ENCODE measurements around the gene DCAKD. TPM values are rescaled to one million over a fixed set of nuclear protein-coding genes. Genes with fewer than 3 reads are reported as not detected.

Gene DCAKD
- 10 to 100 TPM; 29.4 to 34.3 TPM for total RNA-seq

DNA sequence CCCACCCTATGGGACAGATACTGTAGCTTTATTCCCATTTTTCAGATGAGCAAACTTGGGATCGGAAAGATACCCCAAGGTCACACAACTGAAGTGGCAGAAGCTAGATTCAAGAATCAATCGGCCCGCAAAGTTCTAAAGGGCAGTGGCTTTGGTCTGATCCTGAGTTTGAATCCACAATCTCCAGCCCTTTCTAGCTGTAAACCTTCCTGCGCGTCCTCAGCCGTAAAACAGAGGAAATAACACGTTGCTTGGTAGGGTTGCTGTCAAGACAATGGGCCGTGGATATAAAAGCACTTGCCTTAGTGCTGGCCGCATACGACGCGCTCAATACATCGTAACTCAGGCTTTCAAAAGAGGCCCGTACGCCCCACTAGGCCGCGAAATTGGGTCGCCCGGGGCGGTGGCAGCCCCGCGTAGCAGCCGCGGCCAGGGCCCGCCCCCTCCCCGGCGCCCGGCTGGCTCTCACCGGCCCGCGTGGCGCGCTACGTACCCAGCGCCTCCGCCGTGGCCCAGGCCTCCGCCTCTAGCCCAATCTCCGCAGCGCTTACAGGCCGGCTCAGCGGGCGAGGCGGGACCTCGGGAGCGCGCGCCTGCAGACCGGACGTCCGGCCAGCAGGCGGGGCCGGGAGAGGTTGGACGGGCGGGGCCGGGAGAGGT, at the start of gene DCAKD:
TSS of gene DCAKD (minus strand) at position 573 of the 660 bp plus-strand sequence. CDS start 16,747 bp downstream, outside the sequence.
- peaks cover 45% of the 10 kb centered on the region for H3K4me1 Mint-ChIP-seq
- no peaks in the 10 kb centered on the region for H3K9me3 Mint-ChIP-seq (ENCODE audit: low read depth)

DNA sequence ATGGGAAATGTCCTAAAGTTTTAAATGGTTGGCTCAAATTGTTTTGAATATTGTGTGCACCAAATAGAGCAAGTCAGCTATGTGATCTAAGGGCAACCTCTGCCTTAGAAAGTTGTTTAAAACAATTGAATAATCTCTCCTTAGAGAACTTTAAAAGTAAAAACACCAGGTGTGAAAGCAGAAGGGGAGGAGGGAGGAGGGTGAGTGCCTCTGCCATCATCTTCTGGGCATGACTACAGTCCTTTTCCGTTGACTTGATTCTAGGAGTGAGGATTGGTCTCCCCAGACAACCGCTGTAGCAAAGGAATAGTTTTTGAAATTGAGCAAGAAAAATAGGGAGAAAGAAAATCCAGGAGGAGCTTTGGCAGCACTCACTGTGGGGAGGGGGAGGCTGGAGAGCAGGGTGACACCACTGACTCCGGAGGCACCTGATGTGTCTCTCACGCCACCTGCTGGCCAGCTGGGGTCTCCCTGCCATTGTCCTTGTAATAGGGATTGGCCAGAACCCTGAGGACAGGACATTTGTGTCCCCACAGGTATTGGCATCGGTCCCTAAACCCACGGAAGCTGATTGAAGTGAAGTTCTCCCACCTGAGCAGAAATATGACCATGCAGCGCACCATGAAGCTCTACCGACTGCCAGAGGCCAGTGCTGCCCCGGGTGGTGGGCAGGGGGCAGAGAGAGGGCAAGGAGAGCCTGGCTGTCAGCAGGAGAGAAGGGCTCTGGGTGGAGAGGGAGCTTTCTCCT, 47.6 kb upstream of the DCAKD start:
- no peak overlapping the region for H3K27ac Mint-ChIP-seq
- H3K36me3 Mint-ChIP-seq: peaks cover 48% of the 10 kb centered on the region
- H3K9me3 Mint-ChIP-seq (ENCODE audit: low read depth): no peaks in the 10 kb centered on the region

More for the DNA sequence above, at the start of gene DCAKD:
- Mint-ChIP-seq H3K27ac (peak within 1 kb of the TSS; percentile 91), H3K27me3 (no peaks in the 10 kb centered on the region), H3K36me3 (peaks cover 11% of the 10 kb centered on the region), H3K4me3 (peak within 1 kb of the TSS; percentile 91)
- ATAC-seq (peak; percentile 98), DNase-seq (peak; percentile 96)
- CTCF ChIA-PET: interaction anchor here (0.8 to 3.1 kb wide), 11 partner anchors 9 to 131 kb away, joined by 3 to 25 read pairs (median 4); partner anchors contain the start of genes ACBD4, HEXIM2 and NMT1

DNA sequence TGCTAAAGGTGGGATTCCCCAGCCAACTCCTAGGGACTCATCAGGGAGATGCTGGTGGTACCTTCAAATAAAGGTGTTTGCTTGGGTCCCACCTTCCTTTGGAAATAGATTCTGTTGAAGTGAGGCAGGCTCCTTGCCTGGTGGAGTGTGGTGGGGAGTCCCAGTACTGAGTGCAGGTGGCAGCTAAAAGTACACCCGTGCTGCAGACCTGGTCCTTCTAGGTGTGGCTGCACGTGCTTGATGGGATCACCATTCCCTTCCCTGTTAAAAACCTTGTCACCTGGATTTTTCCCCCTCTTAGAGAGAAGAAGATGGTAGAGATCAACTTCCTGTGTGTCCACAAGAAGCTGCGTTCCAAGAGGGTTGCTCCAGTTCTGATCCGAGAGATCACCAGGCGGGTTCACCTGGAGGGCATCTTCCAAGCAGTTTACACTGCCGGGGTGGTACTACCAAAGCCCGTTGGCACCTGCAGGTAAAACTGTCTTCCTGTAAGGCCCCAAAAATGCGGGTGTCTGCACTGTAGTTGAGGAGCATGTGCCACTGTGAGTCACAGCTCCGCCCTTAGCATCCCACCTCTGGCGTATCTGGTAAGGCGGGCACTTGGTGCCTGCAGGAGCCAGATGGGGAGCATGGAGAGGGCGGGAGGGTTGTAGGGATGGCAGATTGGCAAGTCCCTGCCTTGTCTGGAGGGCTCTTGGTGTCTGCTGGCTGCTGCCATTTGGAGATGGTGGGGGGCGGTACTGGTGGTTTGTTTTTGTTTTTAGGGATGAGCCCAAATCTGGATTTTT, 46.8 kb upstream of the DCAKD start:
- no peak overlapping the region for H3K27ac Mint-ChIP-seq
- CTCF ChIA-PET: interaction anchor here (0.7 to 3.5 kb wide), 24 partner anchors 8 to 207 kb away, joined by 3 to 24 read pairs (median 5); partner anchors contain the start of genes ACBD4, DCAKD, EFTUD2 and NMT1
- DNase-seq (no peak), ATAC-seq (no peak)
- no peaks in the 10 kb centered on the region for H3K9me3 Mint-ChIP-seq (ENCODE audit: low read depth)
- no peaks in the 10 kb centered on the region for H3K4me1 Mint-ChIP-seq
- H3K4me3 Mint-ChIP-seq: no peak overlapping the region
- H3K36me3 Mint-ChIP-seq: peaks cover 49% of the 10 kb centered on the region
- H3K27me3 Mint-ChIP-seq: no peaks in the 10 kb centered on the region

More for the DNA sequence above, 47.6 kb upstream of the DCAKD start:
- Mint-ChIP-seq H3K4me3 (no peak overlapping the region), H3K27me3 (no peaks in the 10 kb centered on the region), H3K4me1 (no peaks in the 10 kb centered on the region)
- CTCF ChIA-PET: interaction anchor here (0.6 to 3.5 kb wide), 29 partner anchors 9 to 322 kb away, joined by 3 to 24 read pairs (median 5); partner anchors contain the start of genes ACBD4, DCAKD, EFTUD2 and NMT1
- peak; percentile 82 for DNase-seq
- peak; percentile 91 for ATAC-seq

DNA sequence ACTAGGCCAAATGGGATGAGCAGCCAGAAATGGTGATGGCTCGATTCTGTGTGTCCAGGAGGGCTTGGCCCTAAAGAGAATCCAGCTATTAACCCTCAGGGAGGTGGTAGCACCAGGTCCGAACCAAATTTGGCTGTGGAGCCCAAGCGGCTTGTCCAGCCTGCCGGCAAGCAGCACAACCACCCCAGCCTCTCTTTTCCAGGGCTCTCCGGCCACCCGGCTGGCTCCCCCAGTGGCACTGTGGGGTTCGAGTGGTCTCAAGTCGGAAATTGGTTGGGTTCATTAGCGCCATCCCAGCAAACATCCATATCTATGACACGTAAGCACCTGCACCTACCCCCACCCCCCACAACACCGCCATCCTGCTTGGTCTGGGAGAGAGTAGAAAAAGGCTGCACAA, 45.5 kb upstream of the DCAKD start:
- ATAC-seq: no peak
- H3K4me1 Mint-ChIP-seq: no peaks in the 10 kb centered on the region
- H3K36me3 Mint-ChIP-seq: peaks cover 43% of the 10 kb centered on the region
- DNase-seq: no peak
- H3K9me3 Mint-ChIP-seq (ENCODE audit: low read depth): no peaks in the 10 kb centered on the region
- H3K27me3 Mint-ChIP-seq: no peaks in the 10 kb centered on the region
- no peak overlapping the region for H3K27ac Mint-ChIP-seq
- CTCF ChIA-PET: interaction anchor here (0.7 to 2.3 kb wide), 5 partner anchors 18 to 137 kb away, joined by 3 to 8 read pairs (median 3); partner anchors contain the start of gene ACBD4
- H3K4me3 Mint-ChIP-seq: no peak overlapping the region

DNA sequence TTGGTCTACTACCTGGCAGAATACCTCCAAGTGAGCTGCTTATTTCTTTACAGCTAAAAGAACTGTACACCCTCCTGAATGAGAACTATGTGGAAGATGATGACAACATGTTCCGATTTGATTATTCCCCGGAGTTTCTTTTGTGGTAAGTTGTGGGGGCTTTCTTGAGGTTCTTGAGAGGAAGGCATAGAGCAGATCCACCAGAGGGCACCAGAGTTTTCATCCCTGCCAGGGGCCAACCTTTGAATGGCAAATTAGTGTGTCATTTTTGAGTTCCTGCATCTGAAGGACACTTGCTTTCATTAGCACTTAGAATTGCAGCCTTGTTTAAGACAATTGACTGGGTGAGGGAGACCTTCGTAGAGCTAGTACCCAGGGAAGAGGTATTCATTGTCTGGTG, 44.7 kb upstream of the DCAKD start:
- Mint-ChIP-seq H3K27ac (no peak overlapping the region), H3K4me3 (no peak overlapping the region), H3K9me3 (ENCODE audit: low read depth) (no peaks in the 10 kb centered on the region), H3K27me3 (no peaks in the 10 kb centered on the region), H3K36me3 (peaks cover 43% of the 10 kb centered on the region), H3K4me1 (no peaks in the 10 kb centered on the region)
- ATAC-seq: no peak
- DNase-seq: no peak
- CTCF ChIA-PET: interaction anchor here (0.7 to 2.3 kb wide), 2 partner anchors 17 to 39 kb away, joined by 3 to 8 read pairs; partner anchors contain the start of gene ACBD4

DNA sequence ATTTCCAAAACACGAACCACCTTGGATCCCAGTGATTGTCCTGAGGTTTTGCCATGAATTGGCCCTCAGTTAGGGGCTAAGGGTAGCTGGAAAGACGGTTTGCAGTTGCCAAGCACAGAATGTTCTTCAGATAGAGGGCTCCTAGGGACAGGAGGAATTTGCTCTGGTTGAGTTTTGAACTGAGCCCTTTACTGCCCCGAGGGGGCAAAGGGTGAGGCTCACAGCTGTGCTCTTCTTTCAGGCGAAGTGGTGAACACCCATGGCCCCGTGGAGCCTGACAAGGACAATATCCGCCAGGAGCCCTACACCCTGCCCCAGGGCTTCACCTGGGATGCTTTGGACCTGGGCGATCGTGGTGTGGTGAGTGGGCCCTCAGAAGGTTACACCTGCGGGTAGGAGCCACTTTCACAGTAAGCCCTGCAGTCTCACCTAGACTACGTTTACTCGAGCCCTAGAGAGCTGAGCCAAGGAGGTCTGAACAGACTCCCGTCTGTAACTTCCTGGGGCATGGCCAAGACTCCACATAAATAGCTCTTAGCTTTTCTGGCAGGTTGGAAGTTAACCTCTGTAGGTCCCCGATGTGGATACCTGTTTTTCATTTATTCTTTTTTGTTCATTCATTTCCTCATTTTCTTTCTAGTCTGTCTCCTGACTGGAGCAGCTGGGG, 42.1 kb upstream of the DCAKD start:
- DNase-seq: no peak
- CTCF ChIA-PET: interaction anchor here (0.5 kb wide), 1 partner anchor 13 kb away, joined by 3 read pairs; no protein-coding TSS in a partner anchor
- H3K36me3 Mint-ChIP-seq: peaks cover 41% of the 10 kb centered on the region

DNA sequence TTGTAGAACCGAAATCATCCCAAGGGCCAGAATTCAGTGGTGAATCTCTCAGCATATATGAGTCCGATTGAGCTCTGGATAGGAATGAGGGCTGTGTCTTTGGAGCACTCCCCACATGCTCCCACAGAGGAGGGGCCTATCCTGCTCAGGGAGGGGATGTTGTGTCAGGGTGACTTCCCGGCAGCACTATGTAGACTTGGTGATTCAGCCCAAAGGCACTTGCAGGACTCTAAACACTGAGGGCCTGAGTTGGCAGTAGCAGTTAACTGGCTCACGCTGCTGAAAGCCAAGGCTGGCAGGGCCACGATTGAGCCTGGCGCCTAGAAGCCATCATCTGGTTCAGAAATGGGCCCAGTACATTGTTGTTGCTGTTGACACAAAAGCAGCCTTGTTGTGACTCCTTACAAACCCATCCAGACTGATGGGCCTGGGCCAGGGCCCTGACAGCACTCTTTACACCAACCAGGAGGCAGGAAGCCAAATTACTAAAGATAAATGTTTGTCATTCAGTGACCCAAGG, 41.5 kb upstream of the DCAKD start:
- Mint-ChIP-seq H3K36me3 (peaks cover 42% of the 10 kb centered on the region), H3K27me3 (no peaks in the 10 kb centered on the region), H3K4me3 (no peak overlapping the region), H3K27ac (no peak overlapping the region), H3K9me3 (ENCODE audit: low read depth) (no peaks in the 10 kb centered on the region), H3K4me1 (peaks cover 8% of the 10 kb centered on the region)
- DNase-seq (no peak), ATAC-seq (no peak)
- CTCF ChIA-PET: no interaction called here

More for the DNA sequence above, 42.1 kb upstream of the DCAKD start:
- peaks cover 4% of the 10 kb centered on the region for H3K4me1 Mint-ChIP-seq
- no peak overlapping the region for H3K27ac Mint-ChIP-seq
- no peaks in the 10 kb centered on the region for H3K9me3 Mint-ChIP-seq (ENCODE audit: low read depth)
- H3K27me3 Mint-ChIP-seq: no peaks in the 10 kb centered on the region
- no peak overlapping the region for H3K4me3 Mint-ChIP-seq
- no peak for ATAC-seq

DNA sequence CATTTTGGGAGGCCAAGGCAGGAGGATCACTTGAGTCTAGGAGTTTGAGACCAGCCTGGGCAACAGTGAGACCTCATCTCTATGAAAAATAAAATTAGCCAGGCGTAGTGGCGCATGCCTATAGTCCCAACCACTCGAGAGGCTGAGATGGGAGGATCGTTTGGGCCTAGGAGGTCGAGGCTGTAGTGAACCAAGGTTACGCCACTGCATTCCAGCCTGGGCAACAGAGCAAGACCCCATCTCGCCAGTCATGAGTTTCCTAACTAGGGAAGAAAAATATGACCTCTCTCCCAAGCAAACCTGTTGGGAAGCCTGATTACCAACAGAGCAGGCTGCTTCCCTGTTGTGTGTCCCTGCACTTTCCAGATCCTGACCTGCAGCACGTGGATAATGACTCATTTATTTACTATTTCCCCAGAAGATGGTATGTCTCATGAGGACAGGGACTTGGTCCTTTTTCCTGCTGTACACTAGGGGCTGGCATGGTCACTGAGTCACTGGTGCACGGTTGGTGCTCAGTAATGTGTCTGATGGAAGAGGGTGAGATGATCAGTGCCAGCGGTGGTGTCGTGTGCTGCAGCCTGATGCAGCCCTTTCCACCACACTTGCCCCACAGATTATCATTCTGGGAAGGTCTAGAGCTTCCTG, 40.5 kb upstream of the DCAKD start:
- Mint-ChIP-seq H3K4me3 (no peak overlapping the region), H3K36me3 (peaks cover 43% of the 10 kb centered on the region), H3K27me3 (no peaks in the 10 kb centered on the region), H3K9me3 (ENCODE audit: low read depth) (no peaks in the 10 kb centered on the region), H3K27ac (no peak overlapping the region), H3K4me1 (peaks cover 12% of the 10 kb centered on the region)
- DNase-seq (no peak), ATAC-seq (no peak)
- CTCF ChIA-PET: no interaction called here

GRCh38 chr17:45090711-45091110, 39.3 kb upstream of the DCAKD start:
- CTCF ChIA-PET: interaction anchor here (2.8 kb wide), 1 partner anchor 8 kb away, joined by 13 read pairs; no protein-coding TSS in a partner anchor
- peaks cover 39% of the 10 kb centered on the region for H3K36me3 Mint-ChIP-seq
- ATAC-seq: no peak
- no peaks in the 10 kb centered on the region for H3K9me3 Mint-ChIP-seq (ENCODE audit: low read depth)
- H3K27me3 Mint-ChIP-seq: no peaks in the 10 kb centered on the region
- no peak for DNase-seq
- H3K4me1 Mint-ChIP-seq: peaks cover 12% of the 10 kb centered on the region
- no peak overlapping the region for H3K27ac Mint-ChIP-seq
- H3K4me3 Mint-ChIP-seq: no peak overlapping the region

GRCh38 chr17:45088741-45089140, 37.3 kb upstream of the DCAKD start:
- peaks cover 12% of the 10 kb centered on the region for H3K4me1 Mint-ChIP-seq
- no peaks in the 10 kb centered on the region for H3K27me3 Mint-ChIP-seq
- CTCF ChIA-PET: interaction anchor here (0.6 to 2.8 kb wide), 3 partner anchors 10 to 168 kb away, joined by 3 to 13 read pairs (median 4); no protein-coding TSS in a partner anchor
- DNase-seq: no peak
- no peak overlapping the region for H3K4me3 Mint-ChIP-seq
- H3K9me3 Mint-ChIP-seq (ENCODE audit: low read depth): no peaks in the 10 kb centered on the region
- H3K27ac Mint-ChIP-seq: no peak overlapping the region
- peaks cover 37% of the 10 kb centered on the region for H3K36me3 Mint-ChIP-seq
- ATAC-seq: no peak

GRCh38 chr17:45087978-45088377, 36.5 kb upstream of the DCAKD start:
- no peak overlapping the region for H3K4me3 Mint-ChIP-seq
- DNase-seq (no peak), ATAC-seq (no peak)
- CTCF ChIA-PET: interaction anchor here (0.9 kb wide), 2 partner anchors 65 to 167 kb away, joined by 3 to 4 read pairs; no protein-coding TSS in a partner anchor
- no peak overlapping the region for H3K27ac Mint-ChIP-seq
- H3K9me3 Mint-ChIP-seq (ENCODE audit: low read depth): no peaks in the 10 kb centered on the region
- no peaks in the 10 kb centered on the region for H3K27me3 Mint-ChIP-seq
- H3K36me3 Mint-ChIP-seq: peaks cover 38% of the 10 kb centered on the region
- H3K4me1 Mint-ChIP-seq: peaks cover 12% of the 10 kb centered on the region

- Mint-ChIP-seq H3K9me3 (ENCODE audit: low read depth) (no peaks in the 10 kb centered on the region), H3K4me1 (peaks cover 12% of the 10 kb centered on the region), H3K27me3 (no peaks in the 10 kb centered on the region), H3K4me3 (no peak overlapping the region), H3K27ac (no peak overlapping the region), H3K36me3 (peaks cover 38% of the 10 kb centered on the region)
- CTCF ChIA-PET: interaction anchor here (0.9 kb wide), 1 partner anchor 65 kb away, joined by 4 read pairs; no protein-coding TSS in a partner anchor
- DNase-seq: no peak
- no peak for ATAC-seq
Measured at GRCh38 chr17:45087504-45087975, 36.1 kb upstream of the DCAKD start.

Measured in activated CD8-positive, alpha-beta memory T cell treated with anti-CD3 and anti-CD28 coated beads, Interleukin-2, amount 10 ng/mL, durations not matched to agents 7 days and 5 days (primary cell).